Astrocyte (in vitro differentiated cells and primary cell): Measurements from ENCODE around the gene PHF21B. TPM values are rescaled to one million over a fixed set of nuclear protein-coding genes. Genes with fewer than 3 reads are reported as not detected.

Experiments used
- DNase-seq: peaks from one replicate; pipeline ENCODE4 v3.0.0-alpha.2; 2010; ENCODE audit warnings: low read depth
- FAIRE-seq: peaks from 2 replicates; lab custom pipeline; 2011; peaks lifted over from hg19 to GRCh38; lab: Jason Lieb, UNC
- H2AFZ ChIP-seq: 2 replicates; pipeline ENCODE4 v1.6.0; 2012; ENCODE audit warnings: low read depth, low read length, inconsistent platforms
- H3K27ac ChIP-seq: 2 replicates; pipeline ENCODE4 v1.5.1; 2011; ENCODE audit warnings: low read depth, low read length, inconsistent platforms
- H3K27me3 ChIP-seq: 2 replicates; pipeline ENCODE4 v1.6.0; 2011; ENCODE audit warnings: low read length, inconsistent platforms; ENCODE audit not compliant: insufficient read depth
- H3K36me3 ChIP-seq: 2 replicates; pipeline ENCODE4 v1.5.1; 2011; ENCODE audit warnings: low read length, inconsistent platforms; ENCODE audit not compliant: insufficient read depth
- H3K4me1 ChIP-seq: 2 replicates; pipeline ENCODE4 v1.5.1; 2011; ENCODE audit warnings: low read length, inconsistent platforms; ENCODE audit not compliant: insufficient read depth
- H3K4me2 ChIP-seq: 2 replicates; pipeline ENCODE4 v1.6.0; 2012; ENCODE audit warnings: low read length, inconsistent platforms
- H3K4me3 ChIP-seq: 2 replicates; pipeline ENCODE4 v1.5.1; 2011; ENCODE audit warnings: low read depth, mild to moderate bottlenecking, low read length, inconsistent platforms; ENCODE audit not compliant: insufficient read depth
- H3K79me2 ChIP-seq: 2 replicates; pipeline ENCODE4 v1.6.0; 2012; ENCODE audit warnings: mild to moderate bottlenecking, low read length, inconsistent platforms; ENCODE audit not compliant: insufficient read depth
- H3K9ac ChIP-seq: 2 replicates; pipeline ENCODE4 v1.6.0; 2012; ENCODE audit warnings: mild to moderate bottlenecking, low read length, inconsistent platforms
- H3K9me3 ChIP-seq: 2 replicates; pipeline ENCODE4 v1.5.1; 2012; ENCODE audit warnings: low read depth, mild to moderate bottlenecking, low read length, inconsistent platforms; ENCODE audit not compliant: insufficient read depth
- H4K20me1 ChIP-seq: 2 replicates; pipeline ENCODE4 v1.6.0; 2012; ENCODE audit warnings: low read length, inconsistent platforms; ENCODE audit not compliant: insufficient read depth
- H3K27ac Mint-ChIP-seq: one replicate; pipeline ENCODE4 v1.8.0; 2021; ENCODE audit warnings: mild to moderate bottlenecking, mixed read lengths; ENCODE audit not compliant: unreplicated experiment
- H3K27me3 Mint-ChIP-seq: one replicate; pipeline ENCODE4 v1.8.0; 2021; ENCODE audit warnings: low read depth, mixed read lengths; ENCODE audit not compliant: unreplicated experiment
- H3K36me3 Mint-ChIP-seq: one replicate; pipeline ENCODE4 v1.8.0; 2021; ENCODE audit warnings: low read depth, mixed read lengths; ENCODE audit not compliant: unreplicated experiment
- H3K4me1 Mint-ChIP-seq: one replicate; pipeline ENCODE4 v1.8.0; 2021; ENCODE audit warnings: low read depth, mixed read lengths; ENCODE audit not compliant: unreplicated experiment
- H3K4me3 Mint-ChIP-seq: one replicate; pipeline ENCODE4 v1.8.0; 2021; ENCODE audit warnings: mild to moderate bottlenecking, moderate library complexity, mixed read lengths; ENCODE audit not compliant: unreplicated experiment
- H3K9me3 Mint-ChIP-seq: one replicate; pipeline ENCODE4 v1.8.0; 2021; ENCODE audit warnings: mild to moderate bottlenecking, mixed read lengths; ENCODE audit not compliant: unreplicated experiment
- EZH2 ChIP-seq: IDR thresholded peaks from 2 replicates; pipeline ENCODE4 v1.6.1; 2012; ENCODE audit warnings: mild to moderate bottlenecking, low read length, inconsistent platforms; ENCODE audit not compliant: insufficient read depth
- total RNA-seq: library from RNA; stranded (reverse); gene quantifications from 2 replicates; pipeline ENCODE4 v1.2.1, GENCODE V29; 2021
- TF ChIP-seq, protein P1 (sequence below): IDR thresholded peaks from 2 replicates; pipeline ENCODE4 v1.5.1; 2011; ENCODE audit warnings: low read depth, mild to moderate bottlenecking, inconsistent platforms, low read length, moderate library complexity; ENCODE audit not compliant: insufficient read depth

PHF21B gene
- total RNA-seq, 1 donor from 2014 or later = 6.3 TPM

DNA sequence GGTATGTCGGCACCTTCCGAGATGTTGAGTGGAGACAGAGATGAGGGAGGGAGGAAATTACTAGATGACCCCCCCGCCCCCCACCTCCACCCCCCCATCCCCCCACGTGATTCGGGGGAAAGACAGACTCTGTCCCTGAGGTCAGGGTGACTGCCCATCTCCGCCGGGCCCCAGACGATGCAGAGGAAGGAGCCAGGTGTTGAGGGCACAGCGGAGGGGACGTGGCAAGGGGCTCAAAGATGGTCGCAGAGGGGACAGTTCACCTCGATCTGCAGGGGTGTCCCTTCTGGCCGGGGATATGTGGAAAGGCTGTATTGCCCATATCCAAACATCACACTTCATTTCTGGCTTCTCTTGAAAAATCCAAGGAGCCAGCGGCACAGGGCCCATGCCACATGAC is 14.1 kb downstream of the PHF21B start:
- no peak overlapping the region for H3K4me3 ChIP-seq
- no peak overlapping the region for H3K27ac Mint-ChIP-seq
- H3K4me1 Mint-ChIP-seq = peaks cover 8% of the 10 kb centered on the region
- no peak for FAIRE-seq
- H3K79me2 ChIP-seq = peaks cover 5% of the 10 kb centered on the region
- peaks cover 7% of the 10 kb centered on the region for H3K36me3 Mint-ChIP-seq
- H3K27me3 ChIP-seq = no peaks in the 10 kb centered on the region
- H3K9ac ChIP-seq = no peak overlapping the region
- no peaks in the 10 kb centered on the region for H3K36me3 ChIP-seq
- no peak overlapping the region for H3K27ac ChIP-seq
- no peak overlapping the region for H3K4me3 Mint-ChIP-seq
- H3K9me3 Mint-ChIP-seq = no peaks in the 10 kb centered on the region
- H3K4me2 ChIP-seq = no peak overlapping the region
- H4K20me1 ChIP-seq = peaks cover 14% of the 10 kb centered on the region
- TF ChIP-seq, protein P1, sequence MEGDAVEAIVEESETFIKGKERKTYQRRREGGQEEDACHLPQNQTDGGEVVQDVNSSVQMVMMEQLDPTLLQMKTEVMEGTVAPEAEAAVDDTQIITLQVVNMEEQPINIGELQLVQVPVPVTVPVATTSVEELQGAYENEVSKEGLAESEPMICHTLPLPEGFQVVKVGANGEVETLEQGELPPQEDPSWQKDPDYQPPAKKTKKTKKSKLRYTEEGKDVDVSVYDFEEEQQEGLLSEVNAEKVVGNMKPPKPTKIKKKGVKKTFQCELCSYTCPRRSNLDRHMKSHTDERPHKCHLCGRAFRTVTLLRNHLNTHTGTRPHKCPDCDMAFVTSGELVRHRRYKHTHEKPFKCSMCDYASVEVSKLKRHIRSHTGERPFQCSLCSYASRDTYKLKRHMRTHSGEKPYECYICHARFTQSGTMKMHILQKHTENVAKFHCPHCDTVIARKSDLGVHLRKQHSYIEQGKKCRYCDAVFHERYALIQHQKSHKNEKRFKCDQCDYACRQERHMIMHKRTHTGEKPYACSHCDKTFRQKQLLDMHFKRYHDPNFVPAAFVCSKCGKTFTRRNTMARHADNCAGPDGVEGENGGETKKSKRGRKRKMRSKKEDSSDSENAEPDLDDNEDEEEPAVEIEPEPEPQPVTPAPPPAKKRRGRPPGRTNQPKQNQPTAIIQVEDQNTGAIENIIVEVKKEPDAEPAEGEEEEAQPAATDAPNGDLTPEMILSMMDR = no peak
- no peak for TF ChIP-seq EZH2
- no peak overlapping the region for H2AFZ ChIP-seq
- no peaks in the 10 kb centered on the region for H3K4me1 ChIP-seq
- H3K27me3 Mint-ChIP-seq = peaks cover 4% of the 10 kb centered on the region
- no peaks in the 10 kb centered on the region for H3K9me3 ChIP-seq
- no peak for DNase-seq

DNA sequence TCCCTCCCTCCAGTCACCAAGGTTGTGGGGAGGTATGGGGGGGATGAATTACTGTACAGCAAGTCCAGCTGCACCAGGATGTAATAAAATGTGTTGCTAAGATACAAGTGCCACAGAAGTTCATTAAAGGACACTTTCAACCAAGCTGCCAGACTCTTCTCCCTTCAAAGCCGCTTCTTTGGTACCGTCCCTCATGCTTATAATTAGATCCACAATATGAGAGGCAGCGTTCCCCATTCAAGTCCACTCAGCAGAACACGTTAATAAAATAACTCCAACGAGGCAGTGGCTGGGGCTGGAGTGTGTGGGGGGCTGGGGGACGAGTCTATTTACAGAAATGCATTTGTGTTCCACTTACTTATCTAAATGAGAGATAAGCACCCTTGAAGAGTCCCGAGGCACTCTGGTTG is 14.7 kb downstream of the PHF21B start:
- H3K4me3 ChIP-seq = no peak overlapping the region
- no peaks in the 10 kb centered on the region for H3K9me3 ChIP-seq
- H3K27me3 ChIP-seq = no peaks in the 10 kb centered on the region
- no peak overlapping the region for H3K27ac Mint-ChIP-seq
- TF ChIP-seq EZH2 = no peak
- TF ChIP-seq, protein P1 = no peak
- H3K4me1 Mint-ChIP-seq = peaks cover 8% of the 10 kb centered on the region
- H3K36me3 Mint-ChIP-seq = peaks cover 2% of the 10 kb centered on the region
- H3K4me1 ChIP-seq = no peaks in the 10 kb centered on the region
- peaks cover 14% of the 10 kb centered on the region for H4K20me1 ChIP-seq
- no peaks in the 10 kb centered on the region for H3K9me3 Mint-ChIP-seq
- H3K9ac ChIP-seq = no peak overlapping the region
- H3K27me3 Mint-ChIP-seq = peaks cover 4% of the 10 kb centered on the region
- H3K79me2 ChIP-seq = peaks cover 5% of the 10 kb centered on the region
- H3K27ac ChIP-seq = no peak overlapping the region
- H3K4me3 Mint-ChIP-seq = no peak overlapping the region
- no peak for FAIRE-seq
- no peak for DNase-seq
- H2AFZ ChIP-seq = no peak overlapping the region
- H3K4me2 ChIP-seq = no peak overlapping the region
- no peaks in the 10 kb centered on the region for H3K36me3 ChIP-seq

DNA sequence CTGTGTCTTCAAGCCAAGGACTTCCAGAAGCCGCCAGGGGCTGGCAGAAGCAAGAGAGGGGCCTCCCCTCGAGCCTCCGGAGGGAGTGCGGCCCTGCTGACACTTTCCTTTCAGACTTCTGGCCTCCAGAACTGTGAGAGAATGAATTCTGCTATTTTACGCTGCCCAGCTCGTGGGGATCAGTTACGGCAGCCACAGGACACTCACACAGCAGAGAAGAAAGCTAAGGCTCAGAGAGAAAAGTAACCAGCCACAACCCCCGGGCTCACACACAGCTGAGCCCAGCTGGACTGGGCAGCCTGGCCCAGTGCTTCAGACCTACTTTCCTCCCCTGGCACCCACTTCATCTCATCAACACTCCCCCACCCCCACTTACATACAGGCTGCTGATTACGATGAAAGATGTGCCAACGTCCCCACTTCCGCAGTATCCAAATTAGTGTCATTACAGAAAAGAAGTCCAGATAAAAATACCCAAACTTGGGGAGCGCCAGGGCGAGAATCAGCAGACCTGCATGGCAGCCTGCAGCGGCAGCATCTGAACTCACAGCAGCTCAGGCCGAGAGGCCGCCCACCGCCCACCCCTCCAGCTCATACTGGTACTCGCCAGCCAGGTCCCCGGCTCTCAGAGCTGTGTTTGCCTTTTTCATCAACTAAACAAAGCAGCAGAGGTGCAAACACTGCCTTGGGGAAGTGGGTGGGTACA is 15.3 kb downstream of the PHF21B start:
- TF ChIP-seq, protein P1 = no peak
- no peak for TF ChIP-seq EZH2
- H3K4me1 ChIP-seq = no peaks in the 10 kb centered on the region
- H3K9ac ChIP-seq = no peak overlapping the region
- peaks cover 14% of the 10 kb centered on the region for H4K20me1 ChIP-seq
- H3K79me2 ChIP-seq = peaks cover 5% of the 10 kb centered on the region
- no peaks in the 10 kb centered on the region for H3K36me3 ChIP-seq
- Mint-ChIP-seq H3K4me1 (peaks cover 8% of the 10 kb centered on the region), H3K27ac (no peak overlapping the region), H3K36me3 (peaks cover 3% of the 10 kb centered on the region), H3K9me3 (no peaks in the 10 kb centered on the region), H3K27me3 (peaks cover 4% of the 10 kb centered on the region), H3K4me3 (no peak overlapping the region)
- no peak overlapping the region for H3K4me2 ChIP-seq
- no peak overlapping the region for H3K27ac ChIP-seq
- H3K9me3 ChIP-seq = no peaks in the 10 kb centered on the region
- DNase-seq = no peak
- H2AFZ ChIP-seq = no peak overlapping the region
- no peaks in the 10 kb centered on the region for H3K27me3 ChIP-seq
- no peak for FAIRE-seq
- H3K4me3 ChIP-seq = no peak overlapping the region
